GM12891 (cell line): ENCODE measurements around the gene LDB3.

Experiments
- POLR2A ChIP-seq: IDR thresholded peaks from 2 replicates; pipeline ENCODE4 v1.6.1; 2011; ENCODE audit warnings: low read depth, low read length, control low read depth
- POLR2AphosphoS5 ChIP-seq: IDR thresholded peaks from 2 replicates; pipeline ENCODE4 v1.6.1; 2011; ENCODE audit warnings: low read depth, low read length, control low read depth
- POU2F2 ChIP-seq: IDR thresholded peaks from 2 replicates; pipeline ENCODE4 v1.6.1; 2011; ENCODE audit warnings: low read depth, mild to moderate bottlenecking, control low read depth, low read length, moderate library complexity
- TAF1 ChIP-seq: IDR thresholded peaks from 2 replicates; pipeline ENCODE4 v1.6.1; 2011; ENCODE audit warnings: low read depth, low read length, control low read depth

DNA sequence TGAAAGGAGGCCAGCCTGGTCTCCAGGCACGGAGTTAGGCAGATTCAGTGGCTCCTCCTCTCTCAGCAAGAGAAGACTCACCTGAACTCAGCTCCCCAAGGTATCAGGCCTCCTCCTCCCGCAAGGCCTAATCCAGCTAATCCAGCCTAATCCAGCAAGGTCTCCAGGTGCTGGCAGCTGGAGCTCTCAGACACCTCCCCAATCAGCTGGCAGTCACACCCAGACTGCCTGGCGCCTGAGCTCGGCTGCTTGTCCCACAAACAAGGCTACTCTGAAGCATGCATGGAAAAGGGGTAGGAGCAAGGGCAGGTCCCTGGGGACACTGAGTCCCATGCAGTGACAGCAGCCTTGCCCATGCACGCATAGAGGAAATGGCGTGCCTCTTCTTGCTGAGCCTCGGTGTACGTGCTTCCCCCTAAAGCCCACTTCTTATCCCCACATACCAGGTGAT, 17.3 kb upstream of the LDB3 start:
- TF ChIP-seq POLR2AphosphoS5 (no peak), POLR2A (no peak), TAF1 (no peak), POU2F2 (no peak)
